ENCODE data around the gene NT5M. TPM values are rescaled to one million over a fixed set of nuclear protein-coding genes. Genes with fewer than 3 reads are reported as not detected.
"Not testable (repeated sequence)": the region's sequence is repeated elsewhere in the genome, so short reads cannot be mapped to it uniquely, and the experiment has no call there.

The NT5M gene
- polyA plus RNA-seq, 3 donors from 2014 or later: 3.2 to 4.6 (median 3.3) TPM

DNA sequence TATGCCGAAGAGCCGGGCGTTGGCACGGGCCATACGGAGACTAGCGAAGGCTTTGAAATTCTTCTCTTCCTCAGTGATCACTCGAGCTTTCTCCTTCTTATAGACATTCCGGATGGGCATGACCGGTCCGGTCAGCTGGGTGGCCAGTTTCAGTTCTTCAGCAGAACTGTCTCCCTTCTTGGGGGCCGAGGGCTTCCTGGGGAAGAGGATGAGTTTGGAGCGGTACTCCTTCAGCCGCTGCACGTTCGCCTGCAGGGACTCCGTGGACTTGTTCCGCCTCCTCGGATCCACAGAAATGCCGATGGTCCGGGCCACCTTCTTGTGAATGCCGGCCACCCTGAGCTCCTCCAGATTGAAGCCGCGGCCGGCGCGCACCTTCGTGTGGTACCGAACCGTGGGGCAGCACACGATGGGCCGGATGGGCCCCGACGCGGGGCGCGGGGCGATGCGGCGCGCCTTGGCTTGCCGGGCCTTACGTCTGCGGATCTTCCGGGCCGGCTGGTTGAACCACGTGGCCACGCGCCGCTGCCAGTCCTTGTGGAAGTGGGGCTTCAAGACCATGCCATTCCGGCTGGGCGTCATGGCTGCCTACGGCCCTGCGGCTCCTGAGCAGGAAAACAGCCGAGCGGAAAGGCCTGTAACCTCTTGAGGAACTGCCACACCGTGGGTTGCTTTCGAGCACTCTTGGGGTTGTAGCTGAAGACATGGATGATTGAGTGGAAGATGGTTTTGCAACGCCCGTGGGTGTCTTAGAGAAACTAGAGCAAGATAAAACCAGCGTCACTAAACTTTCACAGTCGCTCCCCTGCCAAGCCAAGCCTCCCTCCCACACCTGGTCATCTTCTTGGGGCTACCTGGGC is 80.5 kb downstream of the NT5M start:
- not testable (repeated sequence) for H3K4me3 Mint-ChIP-seq; DNase-seq; H3K36me3 Mint-ChIP-seq; H3K9me3 Mint-ChIP-seq; H3K27ac Mint-ChIP-seq; H3K27me3 Mint-ChIP-seq (ENCODE audit: low read depth in 3 of 3); H3K4me1 Mint-ChIP-seq

DNA sequence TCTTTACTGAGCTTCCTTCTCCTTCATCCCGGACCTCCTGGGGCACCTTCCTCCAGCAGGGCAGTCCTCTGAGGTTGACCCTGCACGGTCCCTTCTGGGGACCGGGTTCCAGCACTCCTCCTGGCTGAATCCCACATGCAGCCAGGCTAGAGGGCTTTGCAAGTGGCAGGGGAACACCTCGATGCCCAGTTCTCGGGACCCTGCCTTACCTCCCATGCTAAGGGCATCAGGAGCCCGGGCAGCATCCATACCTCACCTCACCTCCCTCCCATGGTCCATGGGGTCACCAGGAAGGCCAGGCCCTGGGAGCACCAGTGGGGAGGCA is 81.1 kb downstream of the NT5M start:
- peaks cover 0 to 10% (median 5%) of the 10 kb centered on the region in 3 donors for H3K27me3 Mint-ChIP-seq (ENCODE audit: low read depth in 3 of 3)
- H3K27ac Mint-ChIP-seq: no peak overlapping the region

DNA sequence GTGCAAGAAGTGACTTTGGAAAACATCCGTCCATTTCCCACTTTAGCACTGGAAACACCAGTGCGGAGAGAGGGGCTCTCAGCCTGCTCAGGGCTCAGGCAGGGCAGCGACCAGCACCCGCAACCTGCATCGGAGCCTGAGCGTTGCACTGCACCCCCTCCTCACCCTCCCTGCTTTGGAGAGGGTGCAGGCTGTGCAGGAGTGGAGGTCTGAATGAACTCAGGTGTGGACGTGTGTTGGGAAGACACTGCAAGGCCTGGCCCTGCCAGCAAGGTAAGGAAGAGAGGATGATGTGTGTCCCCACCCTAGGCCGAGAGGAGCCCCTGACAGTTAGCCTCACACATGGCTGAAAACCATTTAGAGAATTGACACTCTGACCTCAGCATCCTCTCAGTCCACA is 81.8 kb downstream of the NT5M start:
- Mint-ChIP-seq H3K36me3 (no peaks in the 10 kb centered on the region), H3K4me1 (no peaks in the 10 kb centered on the region), H3K4me3 (no peak overlapping the region)

More for the DNA sequence above, 81.1 kb downstream of the NT5M start:
- Mint-ChIP-seq H3K4me3 (no peak overlapping the region), H3K9me3 (no peaks in the 10 kb centered on the region), H3K36me3 (no peaks in the 10 kb centered on the region), H3K4me1 (no peaks in the 10 kb centered on the region)
- no peak for DNase-seq

DNA sequence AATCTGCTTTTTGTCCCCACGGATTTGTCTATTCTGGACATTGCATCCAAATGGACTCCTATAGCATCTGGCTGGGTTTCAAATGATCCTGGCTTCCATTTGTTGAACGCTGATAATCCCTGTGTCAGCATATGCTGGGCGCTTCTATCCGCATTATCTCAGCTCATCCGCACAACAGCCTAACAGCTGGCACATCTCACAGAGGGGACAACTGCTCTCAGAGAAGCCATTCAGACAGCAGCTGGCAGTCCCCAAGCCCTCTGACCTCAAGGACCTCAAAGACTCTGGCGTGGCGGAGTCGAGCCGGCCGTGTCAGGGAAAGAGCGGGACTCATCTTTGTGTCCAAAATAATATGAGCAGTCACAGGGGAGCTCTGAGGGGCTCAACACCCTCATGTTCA is 82.3 kb downstream of the NT5M start:
- peaks cover 2 to 10% (median 6%) of the 10 kb centered on the region in 3 donors for H3K27me3 Mint-ChIP-seq (ENCODE audit: low read depth in 3 of 3)
- H3K4me1 Mint-ChIP-seq: no peaks in the 10 kb centered on the region
- no peak overlapping the region for H3K27ac Mint-ChIP-seq
- no peak for DNase-seq
- H3K36me3 Mint-ChIP-seq: no peaks in the 10 kb centered on the region
- H3K9me3 Mint-ChIP-seq: no peaks in the 10 kb centered on the region
- H3K4me3 Mint-ChIP-seq: no peak overlapping the region

More for the DNA sequence above, 81.8 kb downstream of the NT5M start:
- Mint-ChIP-seq H3K9me3 (no peaks in the 10 kb centered on the region), H3K27ac (no peak overlapping the region), H3K27me3 (ENCODE audit: low read depth in 3 of 3) (peaks cover 0 to 10% (median 6%) of the 10 kb centered on the region in 3 donors)
- no peak for DNase-seq

DNA sequence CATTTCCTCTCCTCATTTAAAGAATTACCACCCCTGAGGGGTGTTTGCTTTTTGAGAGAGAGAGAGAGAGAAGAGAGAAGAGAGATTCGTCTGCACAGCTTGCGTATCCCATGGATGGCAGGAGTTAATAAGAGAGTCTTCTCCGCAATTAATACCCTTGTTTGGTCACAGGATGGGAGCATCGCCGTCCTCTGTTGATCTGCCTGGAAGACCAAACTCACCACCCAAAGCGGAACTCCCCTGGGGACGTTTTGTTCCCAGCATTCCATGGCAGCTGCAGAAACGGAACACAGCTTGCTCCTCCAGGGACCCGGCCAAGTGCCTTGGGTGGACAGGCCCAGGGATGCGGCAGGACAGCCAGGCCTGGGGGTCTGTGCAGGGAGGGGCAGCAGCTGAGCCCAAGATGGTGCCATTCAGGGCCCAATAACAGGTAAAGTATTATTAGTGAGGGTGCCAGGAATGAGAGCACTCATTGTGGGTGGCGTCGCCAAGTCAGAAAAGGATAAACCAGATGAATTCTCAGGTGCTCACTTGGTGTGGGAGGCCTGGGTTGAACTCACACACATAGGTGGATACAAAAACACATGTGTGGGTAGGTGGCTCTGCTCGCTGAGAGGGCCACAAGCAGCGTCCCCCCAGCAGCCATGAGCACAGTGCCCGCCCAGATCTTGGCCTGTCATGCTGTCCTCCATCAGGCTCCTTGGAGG is 83.1 kb downstream of the NT5M start:
- peaks cover 0 to 3% of the 10 kb centered on the region in 2 donors for H3K4me1 Mint-ChIP-seq
- no peak overlapping the region for H3K27ac Mint-ChIP-seq
- H3K36me3 Mint-ChIP-seq: no peaks in the 10 kb centered on the region
- no peak overlapping the region for H3K4me3 Mint-ChIP-seq
- H3K9me3 Mint-ChIP-seq: no peaks in the 10 kb centered on the region
- peaks cover 2 to 10% (median 6%) of the 10 kb centered on the region in 3 donors for H3K27me3 Mint-ChIP-seq (ENCODE audit: low read depth in 3 of 3)
- no peak for DNase-seq

DNA sequence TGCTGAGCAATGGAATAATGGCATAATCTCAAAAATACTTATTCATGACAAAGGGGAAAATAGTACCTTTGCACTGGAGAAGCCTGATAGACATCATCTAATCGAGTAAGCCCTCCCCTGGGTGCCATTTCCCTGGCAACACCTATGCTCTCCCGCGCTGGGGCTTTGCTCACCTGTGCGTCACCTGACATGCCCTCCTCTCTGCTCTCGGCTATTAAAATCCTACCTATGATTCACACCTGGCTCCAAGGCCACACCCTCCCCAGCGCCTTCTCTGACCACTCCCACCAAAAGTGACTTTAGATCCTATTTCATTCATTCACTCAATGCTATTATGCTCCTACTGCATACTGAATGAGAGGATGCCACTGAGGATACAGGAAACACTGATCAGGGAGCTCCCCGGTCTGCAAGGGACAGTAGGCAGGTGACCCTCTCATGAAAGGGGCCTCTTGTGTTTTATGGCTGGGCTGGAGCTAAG is 83.9 kb downstream of the NT5M start:
- Mint-ChIP-seq H3K9me3 (no peaks in the 10 kb centered on the region), H3K4me1 (peaks cover 8 to 11% of the 10 kb centered on the region in 2 donors), H3K4me3 (no peak overlapping the region), H3K27ac (peak overlapping the region in 1 of 6 donors; percentile 40), H3K36me3 (no peaks in the 10 kb centered on the region), H3K27me3 (ENCODE audit: low read depth in 3 of 3) (peaks cover 5 to 13% (median 5%) of the 10 kb centered on the region in 3 donors)
- no peak for DNase-seq

DNA sequence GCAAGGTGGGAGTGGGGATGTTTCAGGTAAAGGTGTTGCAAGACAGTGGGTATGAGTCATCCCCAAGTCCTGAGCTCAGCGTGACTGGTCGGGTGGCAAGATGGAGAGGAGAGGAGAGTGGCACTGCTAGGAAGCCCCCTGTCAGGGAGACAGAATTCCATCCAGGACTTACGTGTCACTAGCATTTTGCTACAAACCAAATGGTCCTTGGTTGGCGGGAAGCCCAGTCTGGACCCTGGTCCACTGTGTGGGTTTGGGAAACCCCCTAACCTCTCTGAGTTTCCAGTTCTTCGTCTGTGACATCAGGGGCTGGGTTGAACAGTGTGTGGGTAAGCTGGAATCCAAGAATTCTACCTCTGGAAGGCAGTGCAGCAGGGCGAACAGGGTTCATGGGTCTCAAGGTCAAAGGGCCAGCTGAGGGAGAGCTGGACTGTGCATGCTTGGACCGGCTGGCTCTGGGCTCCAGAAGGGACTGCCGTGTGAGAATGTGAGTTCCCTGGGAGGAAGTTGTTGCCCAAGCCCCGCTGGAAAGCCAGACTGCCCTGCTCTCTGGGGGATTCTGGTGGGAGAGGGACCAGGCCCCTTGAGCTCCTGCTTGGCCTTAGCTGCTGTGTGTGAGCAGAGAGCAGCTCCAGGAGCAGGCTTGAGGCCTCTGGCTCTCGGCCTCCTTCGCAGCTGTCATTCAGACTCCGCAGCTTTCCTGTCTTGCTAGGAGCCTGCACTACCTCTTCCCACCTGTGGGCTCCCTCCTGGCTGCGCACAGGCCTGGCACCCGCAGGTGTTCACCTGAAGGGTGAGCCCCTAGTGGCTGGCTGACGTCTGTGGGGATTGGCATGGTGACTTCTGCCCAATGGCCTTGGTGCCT is 84.6 kb downstream of the NT5M start:
- H3K4me1 Mint-ChIP-seq: peaks cover 13 to 18% of the 10 kb centered on the region in 2 donors
- no peak overlapping the region for H3K4me3 Mint-ChIP-seq
- H3K36me3 Mint-ChIP-seq: no peaks in the 10 kb centered on the region
- peaks cover 6 to 16% (median 8%) of the 10 kb centered on the region in 3 donors for H3K27me3 Mint-ChIP-seq (ENCODE audit: low read depth in 3 of 3)
- H3K9me3 Mint-ChIP-seq: no peaks in the 10 kb centered on the region
- no peak for DNase-seq
- peak overlapping the region in 1 of 6 donors; percentile 40 for H3K27ac Mint-ChIP-seq

DNA sequence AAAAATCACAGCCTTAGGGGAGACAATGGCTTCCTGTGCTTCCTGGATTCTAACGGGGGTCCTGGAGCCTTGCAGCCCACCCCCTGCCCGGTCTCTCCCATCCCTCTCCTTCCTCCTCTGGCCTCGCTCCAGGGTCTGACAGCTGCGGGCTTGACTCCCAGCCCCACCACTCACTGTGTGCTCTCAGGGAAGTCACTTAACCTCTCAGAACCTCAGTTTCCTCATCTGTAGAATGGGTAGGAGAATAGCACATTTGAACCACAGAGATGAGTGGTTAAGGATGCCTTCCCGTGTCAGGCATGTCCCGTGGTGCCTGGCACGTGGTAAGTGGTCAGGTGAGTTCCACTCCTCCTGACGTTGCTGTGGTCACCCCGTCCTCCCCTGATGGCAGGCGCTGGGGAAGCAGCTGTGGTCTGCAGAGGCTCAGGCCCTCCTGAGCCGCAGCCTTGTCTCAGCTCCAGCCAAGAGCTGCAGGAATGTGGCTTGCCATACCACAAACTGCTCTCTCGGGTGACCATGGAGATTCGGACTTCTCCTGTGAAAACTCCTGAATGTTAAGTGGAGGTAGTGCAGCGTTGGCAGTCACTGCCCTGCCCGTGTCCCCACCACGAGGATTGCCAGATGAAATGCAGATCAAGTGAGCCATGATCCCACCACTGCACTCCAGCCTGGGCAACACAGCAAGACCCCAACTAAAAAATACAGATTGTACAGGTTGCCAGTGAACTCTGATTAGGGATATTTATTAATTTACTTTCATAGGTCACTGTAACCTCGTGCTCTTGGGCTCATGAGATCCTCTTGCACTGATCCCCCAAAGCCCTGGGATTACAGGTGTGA is 85.7 kb downstream of the NT5M start:
- H3K4me1 Mint-ChIP-seq: peaks cover 15 to 18% of the 10 kb centered on the region in 2 donors
- H3K9me3 Mint-ChIP-seq: no peaks in the 10 kb centered on the region
- peak overlapping the region in 1 of 6 donors; percentile 53 for H3K27ac Mint-ChIP-seq
- H3K36me3 Mint-ChIP-seq: no peaks in the 10 kb centered on the region
- no peak overlapping the region for H3K4me3 Mint-ChIP-seq
- DNase-seq: peak; percentile 4 to 25 (median 21)
- peaks cover 8 to 18% (median 10%) of the 10 kb centered on the region in 3 donors for H3K27me3 Mint-ChIP-seq (ENCODE audit: low read depth in 3 of 3)

DNA sequence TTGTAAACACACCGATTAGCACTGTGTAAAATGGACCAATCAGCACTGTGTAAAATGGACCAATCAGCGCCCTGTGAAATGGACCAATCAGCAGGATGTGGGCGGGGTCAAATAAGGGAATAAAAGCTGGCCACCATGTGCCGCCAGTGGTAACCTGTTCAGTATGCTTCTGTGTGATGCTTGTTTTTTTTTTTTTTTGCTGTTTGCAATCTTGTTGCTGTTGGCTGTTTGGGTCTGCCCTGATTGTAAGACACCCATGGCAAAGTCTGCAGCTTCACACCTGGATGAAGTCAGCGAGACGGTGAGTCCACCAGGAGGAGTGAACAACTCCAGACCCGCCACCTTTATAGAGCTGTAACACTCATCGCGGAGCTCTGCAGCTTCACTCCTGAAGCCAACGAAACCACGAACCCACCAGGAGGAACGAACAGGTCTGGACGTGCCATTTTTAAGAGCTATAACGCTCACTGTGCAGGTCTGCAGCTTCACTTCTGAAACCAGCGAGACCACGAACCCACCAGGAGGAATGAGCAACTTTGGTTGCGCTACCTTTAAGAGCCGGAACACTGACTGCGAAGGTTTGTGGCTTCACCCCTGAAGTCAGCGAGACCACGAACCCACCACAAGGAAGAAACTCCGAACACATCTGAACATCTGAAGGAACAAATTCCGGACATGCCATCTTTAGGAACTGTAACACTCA is 88.6 kb downstream of the NT5M start:
- peaks cover 15 to 18% of the 10 kb centered on the region in 2 donors for H3K4me1 Mint-ChIP-seq
- peak overlapping the region; percentile 78 to 87 (median 85) for H3K4me3 Mint-ChIP-seq
- peak overlapping the region; percentile 41 to 92 (median 72) for H3K27ac Mint-ChIP-seq
- DNase-seq: peak; percentile 60 to 75 (median 68)
- no peaks in the 10 kb centered on the region for H3K9me3 Mint-ChIP-seq
- peaks cover 8 to 16% (median 10%) of the 10 kb centered on the region in 3 donors for H3K27me3 Mint-ChIP-seq (ENCODE audit: low read depth in 3 of 3)
- H3K36me3 Mint-ChIP-seq: no peaks in the 10 kb centered on the region

DNA sequence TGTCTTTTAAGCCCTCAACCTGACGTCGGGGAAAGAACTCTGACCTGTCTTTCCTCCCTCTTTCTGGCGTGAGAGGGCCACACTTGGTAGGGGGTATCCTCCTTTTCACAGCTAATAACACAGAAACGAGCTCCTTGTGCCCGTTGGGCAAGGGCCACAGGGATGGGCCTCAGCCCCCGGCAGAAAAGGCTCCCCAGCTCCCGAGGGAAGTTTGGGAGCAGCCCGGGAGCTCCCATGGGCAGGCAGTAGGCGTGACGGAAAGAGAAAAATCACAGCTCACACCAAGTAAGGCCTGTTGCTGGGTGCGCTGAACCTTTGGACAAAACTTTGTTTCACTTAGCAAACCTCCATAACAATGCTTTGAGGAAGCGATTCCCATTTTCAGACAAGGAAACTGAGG is 90.8 kb downstream of the NT5M start:
- H3K27me3 Mint-ChIP-seq (ENCODE audit: low read depth in 3 of 3): peaks cover 8 to 11% (median 10%) of the 10 kb centered on the region in 3 donors
- no peaks in the 10 kb centered on the region for H3K9me3 Mint-ChIP-seq
- H3K27ac Mint-ChIP-seq: no peak overlapping the region
- H3K36me3 Mint-ChIP-seq: no peaks in the 10 kb centered on the region
- no peak overlapping the region for H3K4me3 Mint-ChIP-seq
- DNase-seq: no peak
- peaks cover 17 to 18% of the 10 kb centered on the region in 2 donors for H3K4me1 Mint-ChIP-seq

DNA sequence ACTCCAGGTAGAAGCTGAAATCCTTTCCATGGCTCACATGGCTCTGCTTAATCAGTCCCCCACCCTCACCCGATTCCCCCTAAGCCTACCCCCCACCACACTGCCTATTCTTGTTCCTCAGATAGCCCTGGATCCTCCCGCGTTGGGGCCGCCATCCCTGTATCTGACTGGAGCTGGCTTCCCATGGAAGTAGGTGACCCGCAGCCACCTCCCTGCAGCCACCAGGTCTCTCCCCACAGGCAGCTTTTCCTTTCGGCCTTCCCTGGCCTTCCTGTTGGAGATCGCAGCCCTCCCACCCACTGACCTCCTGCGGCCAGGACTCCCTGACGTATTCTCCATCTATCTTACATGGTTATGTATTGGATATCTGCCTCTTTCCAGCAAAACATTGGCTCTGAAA is 91.3 kb downstream of the NT5M start:
- Mint-ChIP-seq H3K27me3 (ENCODE audit: low read depth in 3 of 3) (peaks cover 8 to 11% (median 10%) of the 10 kb centered on the region in 3 donors), H3K27ac (no peak overlapping the region), H3K36me3 (no peaks in the 10 kb centered on the region), H3K9me3 (no peaks in the 10 kb centered on the region), H3K4me3 (no peak overlapping the region), H3K4me1 (peaks cover 17 to 18% of the 10 kb centered on the region in 2 donors)
- no peak for DNase-seq

DNA sequence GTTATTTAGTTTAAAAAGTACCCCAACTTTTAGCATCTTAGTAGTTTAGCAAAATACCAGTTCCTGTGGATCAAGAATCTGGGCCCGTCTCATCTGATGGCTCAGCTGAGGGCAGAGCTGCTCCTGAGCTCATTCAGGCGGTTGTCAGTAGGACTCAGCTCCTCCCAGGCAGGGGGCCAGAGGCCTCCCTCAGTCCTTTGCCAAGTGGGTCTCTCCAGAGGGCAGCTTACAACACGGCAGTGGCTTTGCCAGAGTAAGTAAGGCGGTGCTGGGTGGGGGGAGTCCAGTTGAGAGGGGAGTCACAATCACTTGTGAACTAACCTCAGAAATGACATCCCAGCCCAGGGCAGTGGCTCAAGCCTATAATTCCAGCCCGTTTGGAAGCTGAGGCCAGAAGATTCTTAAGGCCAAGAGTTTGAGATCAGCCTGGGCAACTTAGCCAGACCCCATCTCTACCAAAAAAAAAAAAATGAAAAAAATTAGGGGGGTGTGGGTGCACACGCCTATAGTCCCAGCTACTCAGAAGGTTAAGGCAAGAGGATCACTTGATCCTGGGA is 92.2 kb downstream of the NT5M start:
- H3K36me3 Mint-ChIP-seq: no peaks in the 10 kb centered on the region
- H3K9me3 Mint-ChIP-seq: no peaks in the 10 kb centered on the region
- H3K4me3 Mint-ChIP-seq: peak overlapping the region in 1 of 5 donors; percentile 38
- peaks cover 17 to 18% of the 10 kb centered on the region in 2 donors for H3K4me1 Mint-ChIP-seq
- H3K27ac Mint-ChIP-seq: no peak overlapping the region
- peaks cover 6 to 11% (median 9%) of the 10 kb centered on the region in 3 donors for H3K27me3 Mint-ChIP-seq (ENCODE audit: low read depth in 3 of 3)
- no peak for DNase-seq
